HT-29 (cell line): Measurements from ENCODE around the gene RIC3. TPM values are rescaled to one million over a fixed set of nuclear protein-coding genes. Genes with fewer than 3 reads are reported as not detected.

ENCODE experiments used
- DNase-seq: peaks from one replicate; pipeline ENCODE4 v3.0.0-alpha.2; 2015; ENCODE audit warnings: low spot score
- total RNA-seq: library from RNA; depleted of rRNA; stranded (reverse); fragments of >200 nt; shearing (Covaris generic); gene quantifications from 2 replicates; pipeline ENCODE4 v1.2.3, GENCODE V29; 2014

RIC3 gene
- total RNA-seq, 1 experiment from 2014 or later, result not detected

- no peak for DNase-seq
These were observed 63.2 kb downstream of the RIC3 start for GRCh38 chr11:8105666-8106065.

GRCh38 chr11:8105133-8105532, 63.7 kb downstream of the RIC3 start:
- DNase-seq, result no peak

- no peak for DNase-seq
These were observed 64.9 kb downstream of the RIC3 start for GRCh38 chr11:8103909-8104308.

DNA sequence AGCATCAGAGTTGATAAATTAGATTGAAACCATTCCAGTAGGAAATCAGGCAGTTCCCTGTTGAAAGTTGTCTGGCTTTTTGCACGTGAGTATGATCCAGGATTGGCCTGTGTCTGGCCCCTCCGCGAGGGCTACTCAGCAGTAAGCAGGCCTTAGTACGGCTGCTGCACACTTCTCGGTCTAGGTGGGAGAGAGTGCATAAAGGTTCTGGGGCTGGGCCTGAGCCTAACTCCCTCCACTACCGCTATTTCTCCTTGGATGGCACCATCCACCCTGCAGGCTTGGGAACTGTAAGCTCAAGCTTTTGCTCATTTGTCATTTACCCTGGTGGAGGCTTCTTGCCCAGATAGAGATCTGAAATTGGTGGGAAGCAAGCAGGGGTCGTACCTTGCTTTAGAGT, 65.9 kb downstream of the RIC3 start:
- DNase-seq, result no peak

- DNase-seq, result no peak
These were observed 66.4 kb downstream of the RIC3 start for GRCh38 chr11:8102296-8102915.

- no peak for DNase-seq
These were observed 67.4 kb downstream of the RIC3 start for GRCh38 chr11:8101421-8101820.

- DNase-seq, result no peak
These were observed 68.2 kb downstream of the RIC3 start for GRCh38 chr11:8100605-8101004.

DNA sequence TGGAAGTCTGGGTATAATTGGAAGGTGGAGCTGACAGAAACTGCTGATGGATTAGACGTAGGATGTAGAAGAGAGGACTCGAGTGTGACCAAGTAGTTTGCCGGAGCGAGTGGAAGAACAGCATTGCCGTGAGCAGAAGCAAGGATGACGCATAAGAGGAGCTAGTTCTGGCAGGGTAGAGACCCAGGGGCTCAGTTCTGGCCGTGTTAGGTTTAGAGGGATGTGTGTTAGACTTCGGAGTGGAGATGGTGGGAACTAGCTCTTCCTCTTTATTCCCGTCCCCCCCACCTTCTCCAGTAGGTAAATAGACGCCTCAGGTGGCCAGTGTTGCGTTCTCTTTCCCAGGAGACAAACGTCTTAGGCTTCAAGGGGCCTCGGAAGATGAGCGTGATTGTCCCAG, 68.7 kb downstream of the RIC3 start:
- no peak for DNase-seq

DNA sequence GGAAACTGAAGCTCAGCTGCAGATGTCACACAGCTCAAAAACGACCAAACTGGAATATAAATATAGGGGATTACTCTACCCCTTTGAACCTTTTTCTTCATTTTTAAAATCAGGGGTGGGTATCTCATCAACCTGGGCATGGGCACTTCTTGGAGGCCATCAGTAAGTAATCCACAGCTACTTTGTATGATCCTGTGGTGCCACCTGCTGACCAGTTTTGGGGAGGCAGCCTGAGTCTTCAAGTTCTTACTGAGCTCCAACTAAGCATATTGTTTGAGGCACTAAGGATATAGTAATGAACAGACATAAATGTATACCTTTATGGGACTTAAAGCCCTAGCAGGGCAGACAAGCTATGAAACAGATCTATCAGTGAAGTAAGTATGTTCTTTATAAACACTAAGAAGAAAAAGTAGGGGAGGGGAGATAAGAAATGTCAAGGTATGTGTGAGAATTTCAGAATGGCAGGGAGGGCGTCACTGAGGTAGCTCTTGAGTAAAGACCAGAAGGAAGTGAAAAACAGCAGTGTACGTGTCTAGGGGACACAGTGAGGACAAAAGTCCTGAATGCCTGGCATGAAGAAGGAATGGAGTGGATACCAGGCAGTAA, 69.4 kb downstream of the RIC3 start:
- DNase-seq, result peak; percentile 94

DNA sequence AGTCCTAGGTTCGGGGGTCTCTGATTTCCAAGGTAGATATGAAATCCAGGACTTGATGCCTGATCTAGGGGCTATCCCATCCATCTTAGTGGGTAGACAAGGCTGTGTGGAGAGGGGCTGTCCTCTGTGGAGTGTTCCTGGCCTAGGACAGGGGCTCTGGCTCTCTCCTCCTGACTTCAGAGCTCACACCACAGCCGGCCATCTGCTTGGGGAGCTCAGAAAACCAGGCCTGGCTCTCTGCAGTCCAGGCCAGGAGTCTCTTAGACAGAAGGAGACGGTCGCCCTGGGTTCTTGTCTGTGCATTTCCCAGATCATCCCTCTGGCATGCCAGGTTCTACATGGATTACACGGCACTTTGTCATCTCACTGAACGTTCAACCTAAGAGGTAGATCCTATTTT, 69.9 kb downstream of the RIC3 start:
- DNase-seq, result no peak

DNA sequence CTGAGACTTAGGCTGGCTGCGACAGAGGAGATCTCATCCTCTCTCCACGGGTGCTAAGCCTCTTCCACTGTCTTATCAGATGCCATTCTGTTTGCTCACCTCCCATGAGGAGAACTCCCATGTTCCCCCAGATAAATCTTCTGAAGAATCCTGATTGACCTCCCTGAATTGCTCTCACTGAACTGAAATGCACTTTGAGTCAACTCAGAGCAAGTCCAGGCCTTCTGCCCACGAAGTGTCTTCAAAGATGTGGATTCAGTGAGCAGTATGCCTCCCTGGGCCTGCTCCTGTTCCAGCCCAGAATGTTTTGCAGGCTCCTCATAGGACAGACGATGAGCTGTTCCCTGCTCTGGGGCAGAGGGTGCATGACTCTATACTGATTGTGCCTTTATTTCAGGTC, 70.5 kb downstream of the RIC3 start:
- no peak for DNase-seq

DNA sequence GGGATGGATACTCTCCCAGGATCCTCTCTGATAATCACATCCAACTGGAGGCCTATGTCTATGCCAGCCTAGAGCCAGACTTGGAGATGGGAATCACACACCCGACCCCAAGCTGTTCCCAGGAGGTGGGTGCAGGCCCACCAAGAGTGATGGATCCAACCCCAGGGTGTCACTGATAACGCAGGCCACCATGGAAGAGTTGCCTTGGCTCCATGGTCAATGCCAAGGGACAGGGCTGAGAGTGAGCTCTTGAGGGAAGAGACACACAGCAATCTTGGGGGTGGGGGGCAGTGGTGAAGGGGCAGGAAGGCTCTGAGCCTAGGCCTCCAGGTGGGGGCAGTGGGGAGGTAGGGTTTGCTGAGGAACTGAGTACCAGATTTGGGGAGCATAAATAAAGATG, 70.9 kb downstream of the RIC3 start:
- DNase-seq, result no peak

DNA sequence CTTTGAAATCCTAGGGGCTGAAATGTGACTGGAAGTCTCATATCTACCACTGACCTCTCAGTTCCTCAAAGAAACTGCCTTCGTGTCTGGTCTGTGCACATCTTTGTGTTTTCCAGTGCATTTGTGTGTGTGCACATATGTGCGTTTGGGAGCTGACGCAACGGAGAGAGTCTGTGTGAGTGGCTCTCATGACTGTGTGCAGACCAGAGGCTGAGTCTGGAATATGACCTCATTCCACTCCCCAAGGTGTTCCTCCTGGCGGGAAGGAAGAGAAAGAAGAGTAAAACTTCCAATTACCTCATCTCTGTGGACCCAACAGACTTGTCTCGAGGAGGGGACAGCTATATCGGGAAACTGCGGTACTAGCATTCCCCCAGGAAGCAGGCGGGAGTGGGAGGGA, 71.4 kb downstream of the RIC3 start:
- DNase-seq, result no peak

- DNase-seq, result no peak
These were observed 71.8 kb downstream of the RIC3 start for GRCh38 chr11:8097062-8097461.

DNA sequence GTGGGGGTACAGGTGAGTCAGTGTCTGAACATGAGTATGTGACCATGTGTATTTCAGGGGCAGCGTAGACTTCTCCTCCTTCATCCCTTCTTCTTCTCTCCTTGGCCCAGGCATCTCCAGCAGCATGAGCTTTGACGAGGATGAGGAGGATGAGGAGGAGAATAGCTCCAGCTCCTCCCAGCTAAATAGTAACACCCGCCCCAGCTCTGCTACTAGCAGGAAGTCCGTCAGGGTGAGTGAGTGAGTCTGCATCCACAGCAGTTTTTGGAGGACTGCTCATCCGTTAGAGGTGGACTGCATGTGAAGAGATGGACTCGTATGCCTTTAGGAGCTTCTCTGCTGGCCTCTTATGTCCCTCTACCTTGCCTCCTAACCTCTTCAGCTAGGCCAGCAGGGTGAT, 72.2 kb downstream of the RIC3 start:
- no peak for DNase-seq

GRCh38 chr11:8095806-8096522, 72.9 kb downstream of the RIC3 start:
- DNase-seq, result no peak

DNA sequence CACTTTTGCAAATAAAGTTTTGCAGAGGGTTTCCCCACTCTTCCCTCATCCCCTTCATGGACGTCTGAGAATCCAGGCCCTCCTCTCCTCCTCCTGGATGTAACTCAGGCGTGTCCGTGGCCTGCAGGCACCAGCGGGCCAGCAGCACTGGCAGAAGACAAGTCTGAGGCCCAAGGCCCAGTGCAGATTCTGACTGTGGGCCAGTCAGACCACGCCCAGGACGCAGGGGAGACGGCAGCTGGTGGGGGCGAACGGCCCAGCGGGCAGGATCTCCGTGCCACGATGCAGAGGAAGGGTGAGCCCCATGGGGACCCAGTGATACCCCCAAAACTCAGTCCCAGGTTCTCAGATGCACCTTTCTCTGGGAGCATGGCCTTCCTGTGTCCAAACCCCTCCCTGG, 73.5 kb downstream of the RIC3 start:
- no peak for DNase-seq

- no peak for DNase-seq
These were observed 74.2 kb downstream of the RIC3 start for GRCh38 chr11:8094656-8095055.

GRCh38 chr11:8093931-8094575, 74.8 kb downstream of the RIC3 start:
- DNase-seq, result peak; percentile 47

DNA sequence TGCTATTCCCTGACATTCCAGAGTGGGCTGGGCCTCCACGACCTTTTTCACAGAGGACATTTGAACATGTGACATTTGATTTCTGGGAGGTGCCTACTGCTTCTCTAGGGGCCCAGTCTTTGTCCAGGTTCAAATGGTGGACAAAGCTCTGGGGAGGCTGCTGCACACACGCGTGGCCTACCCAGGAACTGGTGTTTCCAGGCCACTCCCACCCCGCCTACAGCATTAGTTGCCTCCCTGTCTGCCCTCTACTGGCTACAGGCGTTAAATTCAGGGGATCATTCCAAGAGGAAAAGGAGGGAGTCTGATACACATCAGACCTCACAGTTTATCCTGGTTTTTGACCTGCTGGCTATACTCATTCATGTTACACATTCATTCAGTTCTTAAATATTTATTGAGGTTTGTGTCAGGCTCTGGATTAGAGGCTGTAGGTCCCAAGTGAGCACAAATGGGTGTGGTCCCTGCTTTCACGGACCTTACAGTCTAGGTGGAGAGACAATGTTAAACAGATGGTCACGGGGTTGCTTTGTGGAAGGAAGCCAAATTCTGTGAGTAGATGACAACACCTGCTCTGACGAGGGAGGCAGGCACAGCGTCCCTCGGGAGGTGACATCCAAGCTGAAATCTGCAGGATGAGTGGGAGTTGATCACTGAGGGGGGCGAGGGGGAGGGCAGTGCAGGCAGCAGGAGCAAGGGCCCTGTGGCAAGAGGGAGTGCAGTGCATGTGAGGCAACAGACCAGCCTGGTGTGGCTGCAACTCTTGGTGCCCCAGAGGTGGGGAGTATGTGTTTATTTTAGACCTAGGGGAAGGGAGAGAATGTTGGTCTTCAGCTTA, 76.0 kb downstream of the RIC3 start:
- peak; percentile 79 for DNase-seq

DNA sequence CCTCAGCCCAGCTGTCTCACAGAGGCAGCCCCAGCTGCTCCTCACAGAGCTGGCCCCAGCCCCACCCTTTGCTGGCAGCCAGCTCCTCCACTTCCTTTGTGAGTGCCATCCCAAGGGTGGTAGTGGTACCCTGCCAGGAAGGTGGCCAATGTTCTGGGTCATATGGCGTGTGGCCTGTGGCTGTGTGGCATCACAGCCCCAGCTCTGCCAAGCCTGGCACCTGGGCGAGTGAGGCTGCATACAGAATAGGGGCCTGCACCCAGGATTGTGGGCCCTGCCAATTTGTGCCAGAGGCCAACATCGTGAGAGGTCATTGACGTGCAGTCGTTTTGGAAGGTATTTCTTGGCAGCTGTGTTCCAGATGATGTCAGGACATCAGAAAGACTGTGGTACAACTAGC, 77.1 kb downstream of the RIC3 start:
- DNase-seq, result no peak

GRCh38 chr11:8090756-8091155, 78.1 kb downstream of the RIC3 start:
- DNase-seq, result peak; percentile 30
